GM19025 (cell line): ENCODE data around the gene PKNOX2.

Experiments
- ATAC-seq: cut with Tn5 transposase; IDR thresholded peaks from one replicate; pipeline ENCODE4 v1.9.1; 2021; ENCODE audit warnings: mild to moderate bottlenecking, low read depth, moderate library complexity; ENCODE audit not compliant: unreplicated experiment

Gene PKNOX2

GRCh38 chr11:125170510-125171031 is 6.0 kb downstream of the PKNOX2 start:
- no peak for ATAC-seq

GRCh38 chr11:125171974-125172373 is 7.4 kb downstream of the PKNOX2 start:
- no peak for ATAC-seq

- no peak for ATAC-seq
Measured at GRCh38 chr11:125173027-125173426, 8.5 kb downstream of the PKNOX2 start.

GRCh38 chr11:125173556-125173955 is 9.0 kb downstream of the PKNOX2 start:
- ATAC-seq = no peak

GRCh38 chr11:125174057-125174456 is 9.5 kb downstream of the PKNOX2 start:
- ATAC-seq = no peak

GRCh38 chr11:125174686-125175085 is 10.1 kb downstream of the PKNOX2 start:
- no peak for ATAC-seq

- no peak for ATAC-seq
Measured at GRCh38 chr11:125175166-125175565, 10.6 kb downstream of the PKNOX2 start.

GRCh38 chr11:125175896-125176575 is 11.5 kb downstream of the PKNOX2 start:
- no peak for ATAC-seq

GRCh38 chr11:125176866-125177265 is 12.3 kb downstream of the PKNOX2 start:
- ATAC-seq = no peak

- no peak for ATAC-seq
Measured at GRCh38 chr11:125177543-125177942, 13.0 kb downstream of the PKNOX2 start.

- ATAC-seq = no peak
Measured at GRCh38 chr11:125179346-125179745, 14.8 kb downstream of the PKNOX2 start.

GRCh38 chr11:125179895-125180294 is 15.3 kb downstream of the PKNOX2 start:
- no peak for ATAC-seq

GRCh38 chr11:125180413-125181305 is 16.1 kb downstream of the PKNOX2 start:
- peak; percentile 84 for ATAC-seq

GRCh38 chr11:125182573-125182972 is 18.0 kb downstream of the PKNOX2 start:
- no peak for ATAC-seq

- no peak for ATAC-seq
Measured at GRCh38 chr11:125183641-125184040, 19.1 kb downstream of the PKNOX2 start.

GRCh38 chr11:125188021-125188420 is 23.5 kb downstream of the PKNOX2 start:
- ATAC-seq = no peak

- no peak for ATAC-seq
Measured at GRCh38 chr11:125190566-125190965, 26.0 kb downstream of the PKNOX2 start.

GRCh38 chr11:125192183-125192582 is 27.6 kb downstream of the PKNOX2 start:
- no peak for ATAC-seq

- no peak for ATAC-seq
Measured at GRCh38 chr11:125192717-125193415, 28.3 kb downstream of the PKNOX2 start.

- ATAC-seq = no peak
Measured at GRCh38 chr11:125193416-125193726, 28.8 kb downstream of the PKNOX2 start.

- ATAC-seq = no peak
Measured at GRCh38 chr11:125193841-125194240, 29.3 kb downstream of the PKNOX2 start.
